Measurements from ENCODE around the gene TTC33.
"Not testable (repeated sequence)": the region's sequence is repeated elsewhere in the genome, so short reads cannot be mapped to it uniquely, and the experiment has no call there.

Gene TTC33

GRCh38 chr5:40601198-40601868, 154.4 kb downstream of the TTC33 start:
- no peak for DNase-seq

- no peak for DNase-seq
Observed at GRCh38 chr5:40600383-40600782, 155.4 kb downstream of the TTC33 start.

- DNase-seq: no peak
Observed at GRCh38 chr5:40599676-40600075, 156.1 kb downstream of the TTC33 start.

- DNase-seq: no peak
Observed at GRCh38 chr5:40594811-40595210, 160.9 kb downstream of the TTC33 start.

GRCh38 chr5:40591727-40592396, 163.9 kb downstream of the TTC33 start:
- not testable (repeated sequence) for DNase-seq

- no peak for DNase-seq
Observed at GRCh38 chr5:40587376-40587775, 168.4 kb downstream of the TTC33 start.

- DNase-seq: no peak
Observed at GRCh38 chr5:40585537-40586267, 170.1 kb downstream of the TTC33 start.

GRCh38 chr5:40584054-40584453, 171.7 kb downstream of the TTC33 start:
- DNase-seq: no peak

- no peak for DNase-seq
Observed at GRCh38 chr5:40578501-40579451, 177.0 kb downstream of the TTC33 start.

- DNase-seq: no peak
Observed at GRCh38 chr5:40577718-40578117, 178.0 kb downstream of the TTC33 start.

GRCh38 chr5:40575921-40576320, 179.8 kb downstream of the TTC33 start:
- no peak for DNase-seq

- DNase-seq: no peak
Observed at GRCh38 chr5:40575411-40575810, 180.3 kb downstream of the TTC33 start.

GRCh38 chr5:40572937-40573336, 182.8 kb downstream of the TTC33 start:
- DNase-seq: no peak

GRCh38 chr5:40572391-40572790, 183.4 kb downstream of the TTC33 start:
- no peak for DNase-seq

- DNase-seq: no peak
Observed at GRCh38 chr5:40571729-40572128, 184.0 kb downstream of the TTC33 start.

GRCh38 chr5:40570408-40571129, 185.2 kb downstream of the TTC33 start:
- no peak for DNase-seq

GRCh38 chr5:40569546-40570270, 186.1 kb downstream of the TTC33 start:
- DNase-seq: no peak

GRCh38 chr5:40568548-40568947, 187.2 kb downstream of the TTC33 start:
- DNase-seq: no peak

GRCh38 chr5:40563173-40563572, 192.6 kb downstream of the TTC33 start:
- DNase-seq: not testable (repeated sequence)

- DNase-seq: no peak
Observed at GRCh38 chr5:40560474-40561110, 195.2 kb downstream of the TTC33 start.

- DNase-seq: no peak
Observed at GRCh38 chr5:40559306-40559705, 196.5 kb downstream of the TTC33 start.

All from NCI-H1694 treated with DMSO at 0.1 percent for 48 hours (cell line).